ENCODE results near the gene LRRC45. TPM values are rescaled to one million over a fixed set of nuclear protein-coding genes. Genes with fewer than 3 reads are reported as not detected.

Gene LRRC45
- total RNA-seq, 4 donors from 2014 or later, result 13.1 to 25.8 (median 15.3) TPM

GRCh38 chr17:82001571-82002056 is 21.5 kb upstream of the LRRC45 start:
- no peaks in the 10 kb centered on the region for H3K27me3 ChIP-seq
- 78% methylated on average over 14 to 15 of the region's 17 CpGs for WGBS, 2 donors
- peaks cover 0 to 34% (median 16%) of the 10 kb centered on the region in 4 donors for H3K4me1 ChIP-seq
- no peak for TF ChIP-seq EP300 (IDR thresholded peaks at IDR 0.05)
- TF ChIP-seq POLR2A (IDR thresholded peaks at IDR 0.05), result no peak
- no peak for TF ChIP-seq CTCF (IDR thresholded peaks at IDR 0.05)
- H3K27ac ChIP-seq, result no peak overlapping the region
- H3K4me3 ChIP-seq, result no peak overlapping the region
- H3K36me3 ChIP-seq, result peaks cover 0 to 11% (median 0%) of the 10 kb centered on the region in 3 donors
- no peaks in the 10 kb centered on the region for H3K9me3 ChIP-seq
- DNase-seq (ENCODE audit: low spot score in 2 of 2), result no peak

- Histone ChIP-seq H3K36me3 (peaks cover 0 to 6% (median 0%) of the 10 kb centered on the region in 3 donors), H3K27me3 (no peaks in the 10 kb centered on the region), H3K4me3 (no peak overlapping the region), H3K9me3 (no peaks in the 10 kb centered on the region), H3K4me1 (peaks cover 0 to 55% (median 19%) of the 10 kb centered on the region in 4 donors), H3K27ac (peak overlapping the region in 2 of 4 donors; percentile 57 to 60)
- TF ChIP-seq POLR2A (IDR thresholded peaks at IDR 0.05), result no peak
- TF ChIP-seq EP300 (IDR thresholded peaks at IDR 0.05), result peak in 1 of 2 donors; percentile 68
- WGBS, 2 donors, result 49 to 61% methylated on average over 37 to 52 of the region's 53 CpGs
- DNase-seq (ENCODE audit: low spot score in 2 of 2), result peak; percentile 50 to 72
Observed at GRCh38 chr17:82003411-82004381, 19.4 kb upstream of the LRRC45 start.

- Histone ChIP-seq H3K9me3 (no peaks in the 10 kb centered on the region), H3K36me3 (peaks cover 0 to 6% (median 0%) of the 10 kb centered on the region in 3 donors), H3K4me3 (no peak overlapping the region), H3K4me1 (peaks cover 0 to 61% (median 21%) of the 10 kb centered on the region in 4 donors), H3K27ac (peak overlapping the region in 2 of 4 donors; percentile 57 to 60), H3K27me3 (no peaks in the 10 kb centered on the region)
- TF ChIP-seq EP300 (IDR thresholded peaks at IDR 0.05), result no peak
- no peak for TF ChIP-seq POLR2A (IDR thresholded peaks at IDR 0.05)
- WGBS, 2 donors, result 88 to 90% methylated on average over 27 to 30 of the region's 41 CpGs
- DNase-seq (ENCODE audit: low spot score in 2 of 2), result no peak
Observed at GRCh38 chr17:82004517-82005455, 18.3 kb upstream of the LRRC45 start.

- WGBS, 2 donors, result 80 to 83% methylated on average over 12 to 30 of the region's 30 CpGs
- TF ChIP-seq POLR2A (IDR thresholded peaks at IDR 0.05) (no peak), EP300 (IDR thresholded peaks at IDR 0.05) (no peak), CTCF (IDR thresholded peaks at IDR 0.05) (no peak)
- H3K4me3 ChIP-seq, result no peak overlapping the region
- peaks cover 0 to 61% (median 21%) of the 10 kb centered on the region in 4 donors for H3K4me1 ChIP-seq
- H3K27ac ChIP-seq, result no peak overlapping the region
- peaks cover 0 to 8% (median 0%) of the 10 kb centered on the region in 3 donors for H3K36me3 ChIP-seq
- DNase-seq (ENCODE audit: low spot score in 2 of 2), result no peak
- H3K9me3 ChIP-seq, result no peaks in the 10 kb centered on the region
- no peaks in the 10 kb centered on the region for H3K27me3 ChIP-seq
Observed at GRCh38 chr17:82005701-82006348, 17.3 kb upstream of the LRRC45 start.

- no peaks in the 10 kb centered on the region for H3K9me3 ChIP-seq
- H3K36me3 ChIP-seq, result peaks cover 0 to 13% (median 0%) of the 10 kb centered on the region in 3 donors
- H3K4me3 ChIP-seq, result no peak overlapping the region
- DNase-seq (ENCODE audit: low spot score in 2 of 2), result no peak
- TF ChIP-seq POLR2A (IDR thresholded peaks at IDR 0.05), result no peak
- TF ChIP-seq CTCF (IDR thresholded peaks at IDR 0.05), result no peak
- TF ChIP-seq EP300 (IDR thresholded peaks at IDR 0.05), result no peak
- H3K4me1 ChIP-seq, result peaks cover 0 to 61% (median 21%) of the 10 kb centered on the region in 4 donors
- WGBS, 2 donors, result 59 to 63% methylated on average over 20 to 23 of the region's 24 CpGs
- H3K27me3 ChIP-seq, result no peaks in the 10 kb centered on the region
- no peak overlapping the region for H3K27ac ChIP-seq
Observed at GRCh38 chr17:82006468-82007227, 16.5 kb upstream of the LRRC45 start.
